SK-N-SH (cell line): ENCODE measurements around the gene SPATA12. TPM values are rescaled to one million over a fixed set of nuclear protein-coding genes. Genes with fewer than 3 reads are reported as not detected.

Experiments used
- CTCF ChIA-PET: fragments of 300-600, 350-600 bp; formaldehyde crosslinking; extraction: SDS; loops from one replicate; lab custom pipeline; 2021; lab: Yijun Ruan, JAX
- POLR2A ChIA-PET: fragments of 350-600 bp; sonication (Branson Sonifier 250); formaldehyde crosslinking; extraction: SDS; loops from one replicate; lab custom pipeline; 2020; ENCODE audit warnings: antibody characterized with exemption, inconsistent platforms; lab: Yijun Ruan, JAX
- DNase-seq: peaks from one replicate; pipeline ENCODE4 v3.0.0; 2012
- H2AFZ ChIP-seq: fragments of 200-600 bp; sonication (generic); 2 replicates; pipeline ENCODE4 v1.8.1; 2016; ENCODE audit warnings: antibody characterized with exemption, mild to moderate bottlenecking, low read depth
- H3F3A ChIP-seq: fragments of 200-600 bp; sonication (generic); replicated peaks from 2 replicates; pipeline ENCODE3; 2016; ENCODE audit warnings: antibody characterized with exemption, mild to moderate bottlenecking; ENCODE audit not compliant: insufficient read depth
- H3K27ac ChIP-seq, 2 experiments: fragments of 200-500 bp in 1 of 2; fragments of 200-600 bp in 1 of 2; sonication (Bioruptor generic) in 1 of 2; sonication (generic), shearing (Covaris generic) in 1 of 2; 2 replicates each; pipeline versions ENCODE4 v1.5.1 to v1.6.1; 2014 to 2016; ENCODE audit warnings: low read depth in 2 of 2, inconsistent platforms in 1 of 2, low read length in 1 of 2, mild to moderate bottlenecking in 1 of 2, mixed read lengths in 1 of 2
- H3K27me3 ChIP-seq: fragments of 200-600 bp; sonication (generic), shearing (Covaris generic); 2 replicates; pipeline ENCODE4 v1.6.1; 2016; ENCODE audit warnings: mixed run types; ENCODE audit not compliant: insufficient read depth
- H3K36me3 ChIP-seq, 2 experiments: fragments of 200-500 bp in 1 of 2; fragments of 200-600 bp in 1 of 2; sonication (Bioruptor generic) in 1 of 2; sonication (generic) in 1 of 2; replicated peaks in 1 of 2; 2 replicates each; pipeline versions ENCODE3 to v1.5.1; 2014 to 2016; ENCODE audit warnings: low read length in 1 of 2, mild to moderate bottlenecking in 1 of 2; ENCODE audit not compliant: insufficient read depth in 2 of 2, control insufficient read depth in 1 of 2
- H3K4me1 ChIP-seq, 2 experiments: fragments of 200-500 bp in 1 of 2; fragments of 200-600 bp in 1 of 2; sonication (Bioruptor generic) in 1 of 2; sonication (generic), shearing (Covaris generic) in 1 of 2; 2 replicates each; pipeline versions ENCODE4 v1.5.1 to v1.6.1; 2014 to 2016; ENCODE audit warnings: low read depth in 1 of 2, low read length in 1 of 2, mixed run types in 1 of 2; ENCODE audit not compliant: insufficient read depth in 2 of 2, control insufficient read depth in 1 of 2
- H3K4me2 ChIP-seq: fragments of 200-600 bp; sonication (generic), shearing (Covaris generic); 2 replicates; pipeline ENCODE4 v1.6.1; 2017; ENCODE audit warnings: mixed run types
- H3K4me3 ChIP-seq, 2 experiments: fragments of 200-500 bp in 1 of 2; fragments of 200-600 bp in 1 of 2; sonication (Bioruptor generic) in 1 of 2; sonication (generic), shearing (Covaris generic) in 1 of 2; 2 replicates each; pipeline versions ENCODE4 v1.5.1 to v1.8.1; 2014 to 2016; ENCODE audit warnings: low read depth in 2 of 2, inconsistent platforms in 1 of 2, low read length in 1 of 2, mild to moderate bottlenecking in 1 of 2, mixed read lengths in 1 of 2, moderate library complexity in 1 of 2
- H3K79me2 ChIP-seq: fragments of 200-600 bp; sonication (generic); 2 replicates; pipeline ENCODE4 v1.8.1; 2017; ENCODE audit warnings: mild to moderate bottlenecking; ENCODE audit not compliant: insufficient read depth
- H3K9ac ChIP-seq: fragments of 200-600 bp; sonication (generic); 2 replicates; pipeline ENCODE4 v1.6.1; 2017; ENCODE audit warnings: mixed run types
- H3K9me2 ChIP-seq: fragments of 200-600 bp; sonication (generic); 2 replicates; pipeline ENCODE4 v1.6.1; 2017; ENCODE audit warnings: mixed run types
- H3K9me3 ChIP-seq: fragments of 200-600 bp; sonication (generic); 2 replicates; pipeline ENCODE4 v1.6.1; 2017; ENCODE audit warnings: mixed run types, mild to moderate bottlenecking, moderate library complexity
- H4K20me1 ChIP-seq: fragments of 200-600 bp; sonication (generic); 2 replicates; pipeline ENCODE4 v1.6.1; 2017; ENCODE audit warnings: mild to moderate bottlenecking, mixed run types; ENCODE audit not compliant: insufficient read depth
- CHD2 ChIP-seq: fragments of 150-350 bp; IDR thresholded peaks from 2 replicates; pipeline ENCODE4 v1.6.1; 2018; ENCODE audit warnings: low read length; ENCODE audit not compliant: partially characterized antibody
- ELF1 ChIP-seq: IDR thresholded peaks from 2 replicates; pipeline ENCODE4 v1.4.0; 2012
- EZH2phosphoT487 ChIP-seq: fragments of 200-600 bp; sonication (generic); IDR thresholded peaks from 2 replicates; pipeline ENCODE4 v1.6.1; 2017; ENCODE audit warnings: low read depth, mixed run types, mild to moderate bottlenecking, antibody characterized with exemption, moderate library complexity, borderline replicate concordance
- FOSL2 ChIP-seq: IDR thresholded peaks from 2 replicates; pipeline ENCODE4 v1.4.0; 2012; ENCODE audit warnings: low read depth, mild to moderate bottlenecking, moderate library complexity, borderline replicate concordance
- FOXJ3 ChIP-seq: sonication (generic); formaldehyde crosslinking; IDR thresholded peaks from 2 replicates; pipeline ENCODE4 v1.5.1; 2020; ENCODE audit warnings: mild to moderate bottlenecking, missing genetic modification reagents
- FOXM1 ChIP-seq: IDR thresholded peaks from 2 replicates; pipeline ENCODE4 v1.4.0; 2012; ENCODE audit warnings: low read depth, mild to moderate bottlenecking
- GABPA ChIP-seq: IDR thresholded peaks from 2 replicates; pipeline ENCODE4 v1.4.0; 2012; ENCODE audit warnings: low read depth, mild to moderate bottlenecking
- MEF2A ChIP-seq: IDR thresholded peaks from 2 replicates; pipeline ENCODE4 v1.4.0; 2012; ENCODE audit warnings: low read depth, borderline replicate concordance
- NFIC ChIP-seq: IDR thresholded peaks from 2 replicates; pipeline ENCODE4 v1.4.0; 2012; ENCODE audit warnings: borderline replicate concordance
- NRF1 ChIP-seq: IDR thresholded peaks from 2 replicates; pipeline ENCODE4 v1.6.1; 2012; ENCODE audit warnings: low read depth, mild to moderate bottlenecking, low read length
- RAD21 ChIP-seq: IDR thresholded peaks from 2 replicates; pipeline ENCODE4 v1.6.1; 2012; ENCODE audit warnings: mild to moderate bottlenecking, low read length
- RCOR1 ChIP-seq: fragments of 150-350 bp; IDR thresholded peaks from 2 replicates; pipeline ENCODE4 v1.6.1; 2017; ENCODE audit warnings: antibody characterized with exemption, low read length
- RXRA ChIP-seq: IDR thresholded peaks from 2 replicates; pipeline ENCODE4 v1.4.0; 2012; ENCODE audit warnings: low read depth, mild to moderate bottlenecking, borderline replicate concordance
- SIN3A ChIP-seq: IDR thresholded peaks from 2 replicates; pipeline ENCODE4 v1.6.1; 2012; ENCODE audit warnings: low read depth, mild to moderate bottlenecking, low read length, moderate library complexity, borderline replicate concordance
- TAF1 ChIP-seq: IDR thresholded peaks from 2 replicates; pipeline ENCODE4 v1.6.1; 2012; ENCODE audit warnings: low read depth, mild to moderate bottlenecking, low read length, moderate library complexity, borderline replicate concordance
- YY1 ChIP-seq: IDR thresholded peaks from 2 replicates; pipeline ENCODE4 v1.4.0; 2012; ENCODE audit warnings: low read depth, mild to moderate bottlenecking
- WGBS: methylation state at CpG from one replicate; pipeline ENCODE4 v1.1.6; 2017; ENCODE audit warnings: low lambda C conversion rate; 5-methylcytosine and 5-hydroxymethylcytosine counted together
- polyA plus RNA-seq, 3 experiments: library from polyadenylated mRNA; depleted of rRNA; stranded (reverse); fragments of >200 nt; gene quantifications; 2 replicates each; pipeline ENCODE4 v1.2.3, GENCODE V29; 2012
- TF ChIP-seq, protein P1 (sequence below): IDR thresholded peaks from 2 replicates; pipeline ENCODE4 v1.4.0; 2012; ENCODE audit warnings: low read depth, borderline replicate concordance
- TF ChIP-seq, protein P2 (sequence below): fragments of 200-600 bp; sonication (generic); IDR thresholded peaks from 2 replicates; pipeline ENCODE4 v1.6.1; 2017; ENCODE audit warnings: antibody characterized with exemption, mild to moderate bottlenecking, moderate library complexity
- TF ChIP-seq, protein P3 (sequence below): IDR thresholded peaks from 2 replicates; pipeline ENCODE4 v1.4.0; 2012; ENCODE audit warnings: low read depth

Gene SPATA12
- polyA plus RNA-seq, 1 of the 3 experiments (the other 2 are of a cell fraction) = 0.33 TPM

DNA sequence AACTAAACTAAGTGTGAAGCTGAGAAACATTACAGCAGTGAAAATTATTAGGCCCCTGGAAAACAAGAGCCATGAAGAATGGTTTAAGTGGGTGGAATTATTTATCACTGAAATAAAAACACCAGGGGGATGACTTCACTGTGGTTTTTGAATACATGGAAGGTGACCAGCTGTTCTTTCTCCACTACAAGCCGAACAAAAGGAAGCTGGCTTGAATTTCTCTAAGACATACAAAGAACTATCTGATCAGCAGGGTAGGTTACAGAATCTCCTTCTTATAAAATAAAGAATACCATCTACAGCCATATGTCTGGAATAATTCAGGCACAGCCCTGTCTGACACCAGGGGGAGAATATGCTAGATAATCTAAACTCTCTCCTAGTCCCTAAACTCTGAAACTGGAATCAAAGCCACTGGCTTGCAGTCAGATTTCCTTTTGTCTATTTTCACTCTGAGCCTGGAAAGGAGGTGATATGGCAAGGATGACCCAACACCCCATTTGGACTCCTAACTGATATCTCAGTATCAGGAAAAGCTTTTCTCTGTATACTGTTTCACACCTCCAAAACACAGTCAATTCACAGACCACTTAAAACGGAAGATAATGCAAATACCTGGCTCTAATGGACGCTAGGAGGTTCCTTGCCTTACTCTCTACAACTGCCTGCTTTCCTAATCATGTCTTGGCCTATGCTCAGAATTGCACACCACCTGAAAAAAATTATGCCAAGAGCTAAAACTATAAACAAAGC lies 31.2 kb downstream of the SPATA12 start:
- H2AFZ ChIP-seq = no peak overlapping the region
- no peaks in the 10 kb centered on the region for H3K9me3 ChIP-seq
- POLR2A ChIA-PET = no interaction called here
- no peak overlapping the region for H3K9ac ChIP-seq
- H3K27me3 ChIP-seq = no peaks in the 10 kb centered on the region
- no peaks in the 10 kb centered on the region for H3K9me2 ChIP-seq
- H3K4me1 ChIP-seq = peaks cover 0 to 2% of the 10 kb centered on the region in 2 experiments; a peak in 1 of 4 replicates
- H3K79me2 ChIP-seq = no peaks in the 10 kb centered on the region
- H3K4me2 ChIP-seq = no peak overlapping the region
- no peak for TF ChIP-seq CHD2
- TF ChIP-seq NRF1 = no peak
- no peak for TF ChIP-seq GABPA
- no peak for TF ChIP-seq FOXM1
- TF ChIP-seq EZH2phosphoT487 = no peak
- TF ChIP-seq NFIC = no peak
- no peak for TF ChIP-seq SIN3A
- no peak for TF ChIP-seq RCOR1
- TF ChIP-seq, protein P1, sequence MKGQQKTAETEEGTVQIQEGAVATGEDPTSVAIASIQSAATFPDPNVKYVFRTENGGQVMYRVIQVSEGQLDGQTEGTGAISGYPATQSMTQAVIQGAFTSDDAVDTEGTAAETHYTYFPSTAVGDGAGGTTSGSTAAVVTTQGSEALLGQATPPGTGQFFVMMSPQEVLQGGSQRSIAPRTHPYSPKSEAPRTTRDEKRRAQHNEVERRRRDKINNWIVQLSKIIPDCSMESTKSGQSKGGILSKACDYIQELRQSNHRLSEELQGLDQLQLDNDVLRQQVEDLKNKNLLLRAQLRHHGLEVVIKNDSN = no peak
- TF ChIP-seq, protein P2, sequence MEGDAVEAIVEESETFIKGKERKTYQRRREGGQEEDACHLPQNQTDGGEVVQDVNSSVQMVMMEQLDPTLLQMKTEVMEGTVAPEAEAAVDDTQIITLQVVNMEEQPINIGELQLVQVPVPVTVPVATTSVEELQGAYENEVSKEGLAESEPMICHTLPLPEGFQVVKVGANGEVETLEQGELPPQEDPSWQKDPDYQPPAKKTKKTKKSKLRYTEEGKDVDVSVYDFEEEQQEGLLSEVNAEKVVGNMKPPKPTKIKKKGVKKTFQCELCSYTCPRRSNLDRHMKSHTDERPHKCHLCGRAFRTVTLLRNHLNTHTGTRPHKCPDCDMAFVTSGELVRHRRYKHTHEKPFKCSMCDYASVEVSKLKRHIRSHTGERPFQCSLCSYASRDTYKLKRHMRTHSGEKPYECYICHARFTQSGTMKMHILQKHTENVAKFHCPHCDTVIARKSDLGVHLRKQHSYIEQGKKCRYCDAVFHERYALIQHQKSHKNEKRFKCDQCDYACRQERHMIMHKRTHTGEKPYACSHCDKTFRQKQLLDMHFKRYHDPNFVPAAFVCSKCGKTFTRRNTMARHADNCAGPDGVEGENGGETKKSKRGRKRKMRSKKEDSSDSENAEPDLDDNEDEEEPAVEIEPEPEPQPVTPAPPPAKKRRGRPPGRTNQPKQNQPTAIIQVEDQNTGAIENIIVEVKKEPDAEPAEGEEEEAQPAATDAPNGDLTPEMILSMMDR = no peak
- no peak for TF ChIP-seq FOXJ3 (CRISPR knock-in tag)
- no peak for TF ChIP-seq YY1
- TF ChIP-seq RXRA = no peak
- TF ChIP-seq, protein P3, sequence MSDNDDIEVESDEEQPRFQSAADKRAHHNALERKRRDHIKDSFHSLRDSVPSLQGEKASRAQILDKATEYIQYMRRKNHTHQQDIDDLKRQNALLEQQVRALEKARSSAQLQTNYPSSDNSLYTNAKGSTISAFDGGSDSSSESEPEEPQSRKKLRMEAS = no peak
- no peak for TF ChIP-seq RAD21
- H4K20me1 ChIP-seq = no peaks in the 10 kb centered on the region
- H3F3A ChIP-seq = no peaks in the 10 kb centered on the region
- CTCF ChIA-PET = interaction anchor here (0.6 to 1.0 kb wide), 4 partner anchors 12 to 97 kb away, joined by 3 read pairs; no protein-coding TSS in a partner anchor
- H3K4me3 ChIP-seq = no peak overlapping the region
- peaks cover 0 to 19% of the 10 kb centered on the region in 2 experiments for H3K36me3 ChIP-seq
- WGBS = 78% methylated on average over 3 of the region's 3 CpGs
- H3K27ac ChIP-seq = no peak overlapping the region; a peak in 1 of 4 replicates
- DNase-seq = no peak

DNA sequence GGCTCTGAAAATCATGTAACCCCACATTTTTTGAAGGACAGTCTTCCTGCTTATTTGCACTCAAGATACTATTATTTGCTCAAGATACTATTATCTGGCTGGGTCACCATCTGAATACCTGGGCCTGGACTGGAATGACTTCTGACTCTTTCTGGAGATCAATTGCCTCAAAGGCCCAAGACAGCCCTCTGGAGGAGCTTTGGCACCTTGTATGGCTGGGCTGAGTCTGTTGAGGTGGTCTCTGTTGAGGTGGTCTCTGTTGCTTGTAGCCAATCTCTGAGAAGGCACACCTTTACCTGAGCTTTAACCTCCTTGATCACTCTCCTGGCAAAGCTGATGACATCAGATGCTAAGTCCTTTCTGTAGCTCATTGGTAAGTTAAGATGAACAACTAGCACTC lies 33.0 kb downstream of the SPATA12 start:
- Histone ChIP-seq H3K79me2 (no peaks in the 10 kb centered on the region), H3K9me3 (no peaks in the 10 kb centered on the region), H3K4me3 (no peak overlapping the region), H3K4me1 (peaks cover 0 to 2% of the 10 kb centered on the region in 2 experiments; a peak in 1 of 4 replicates), H3K36me3 (peaks cover 0 to 25% of the 10 kb centered on the region in 2 experiments), H3K9me2 (no peaks in the 10 kb centered on the region), H3K9ac (no peak overlapping the region), H3K27ac (no peak overlapping the region), H2AFZ (no peak overlapping the region), H3K4me2 (no peak overlapping the region), H4K20me1 (no peaks in the 10 kb centered on the region), H3F3A (no peaks in the 10 kb centered on the region), H3K27me3 (no peaks in the 10 kb centered on the region)
- TF ChIP-seq, protein P3 = no peak
- TF ChIP-seq YY1 = no peak
- no peak for TF ChIP-seq TAF1
- no peak for TF ChIP-seq MEF2A
- no peak for TF ChIP-seq RXRA
- TF ChIP-seq FOSL2 = no peak
- TF ChIP-seq FOXM1 = no peak
- no peak for TF ChIP-seq CHD2
- TF ChIP-seq FOXJ3 (CRISPR knock-in tag) = no peak
- TF ChIP-seq ELF1 = no peak
- POLR2A ChIA-PET = no interaction called here
- DNase-seq = no peak
- CTCF ChIA-PET = interaction anchor here (1.0 to 1.6 kb wide), 4 partner anchors 65 to 105 kb away, joined by 3 to 6 read pairs (median 5); no protein-coding TSS in a partner anchor
